H1 (cell line): ENCODE results near the gene KLHL40. TPM values are rescaled to one million over a fixed set of nuclear protein-coding genes. Genes with fewer than 3 reads are reported as not detected.

ENCODE experiments used
- CTCF ChIA-PET: fragments of 300-600 bp; sonication (Branson Sonifier 250); formaldehyde crosslinking; loops from one replicate; lab custom pipeline; 2021; ENCODE audit not compliant: partially characterized antibody; lab: Charles Lee
- POLR2A ChIA-PET: fragments of 300-600 bp; sonication (Branson Sonifier 250); formaldehyde crosslinking; loops from one replicate; lab custom pipeline; 2021; ENCODE audit warnings: inconsistent platforms; ENCODE audit not compliant: partially characterized antibody; lab: Charles Lee
- DNase-seq, 2 experiments: peaks; one replicate each; pipeline versions ENCODE4 v3.0.0 to v3.0.0-alpha.2; 2010 to 2022; ENCODE audit warnings: low spot score in 2 of 2, low read depth in 1 of 2, mixed read lengths in 1 of 2
- FAIRE-seq: peaks from 2 replicates; lab custom pipeline; 2011; peaks lifted over from hg19 to GRCh38; lab: Jason Lieb, UNC
- H2AFZ ChIP-seq: 2 replicates; pipeline ENCODE4 v1.8.1; 2012; ENCODE audit warnings: low read length, inconsistent platforms
- H2AK5ac ChIP-seq: 2 replicates; pipeline ENCODE4 v1.6.1; 2013; ENCODE audit warnings: low read depth, low read length
- H2BK120ac ChIP-seq: replicated peaks from 2 replicates; pipeline ENCODE3; 2013; ENCODE audit warnings: low read depth, low read length, inconsistent platforms
- H2BK12ac ChIP-seq: 2 replicates; pipeline ENCODE4 v1.6.1; 2013; ENCODE audit warnings: low read depth, low read length
- H2BK15ac ChIP-seq: 2 replicates; pipeline ENCODE4 v1.6.1; 2013; ENCODE audit warnings: low read length
- H2BK20ac ChIP-seq: 2 replicates; pipeline ENCODE4 v1.6.1; 2013; ENCODE audit warnings: low read length
- H2BK5ac ChIP-seq: 2 replicates; pipeline ENCODE4 v1.6.1; 2013; ENCODE audit warnings: low read depth, low read length
- H3K14ac ChIP-seq: 2 replicates; pipeline ENCODE4 v1.6.1; 2013; ENCODE audit warnings: inconsistent platforms; ENCODE audit not compliant: insufficient read length
- H3K18ac ChIP-seq: 2 replicates; pipeline ENCODE4 v1.6.1; 2013; ENCODE audit warnings: low read length; ENCODE audit errors: extremely low read depth
- H3K23ac ChIP-seq: 2 replicates; pipeline ENCODE4 v1.6.1; 2013; ENCODE audit warnings: inconsistent platforms; ENCODE audit not compliant: insufficient read length
- H3K23me2 ChIP-seq: 2 replicates; pipeline ENCODE4 v1.6.1; 2013; ENCODE audit warnings: low read depth, low read length
- H3K27ac ChIP-seq: 2 replicates; pipeline ENCODE4 v1.6.1; 2011; ENCODE audit warnings: low read depth, low read length, inconsistent platforms
- H3K27me3 ChIP-seq, 4 experiments: replicated peaks in 1 of 4; 1 replicate in 1 of 4; 2 replicates in 3 of 4; pipeline versions ENCODE4 v1.6.1 to v1.8.1; 2011 to 2013; ENCODE audit warnings: low read length in 3 of 4, mild to moderate bottlenecking in 3 of 4, inconsistent platforms in 2 of 4, mixed read lengths in 2 of 4, moderate library complexity in 1 of 4; ENCODE audit not compliant: control insufficient read depth in 3 of 4, insufficient read depth in 3 of 4; ENCODE audit errors: extremely low read depth in 1 of 4
- H3K36me3 ChIP-seq, 4 experiments: 2 replicates each; pipeline versions ENCODE4 v1.6.1 to v1.8.1; 2011 to 2013; ENCODE audit warnings: mild to moderate bottlenecking in 4 of 4, low read length in 3 of 4, moderate library complexity in 2 of 4, control low read depth in 1 of 4, inconsistent platforms in 1 of 4; ENCODE audit not compliant: insufficient read depth in 4 of 4, control insufficient read depth in 2 of 4
- H3K4ac ChIP-seq: replicated peaks from 2 replicates; pipeline ENCODE3; 2013; ENCODE audit warnings: low read length, low read depth, mixed read lengths, inconsistent platforms; ENCODE audit not compliant: insufficient read length
- H3K4me1 ChIP-seq, 4 experiments: replicated peaks in 1 of 4; 1 replicate in 1 of 4; 2 replicates in 3 of 4; pipeline versions ENCODE4 v1.6.1 to v1.8.1; 2011 to 2013; ENCODE audit warnings: low read length in 3 of 4, inconsistent platforms in 2 of 4, mixed read lengths in 1 of 4; ENCODE audit not compliant: insufficient read depth in 4 of 4, control insufficient read depth in 3 of 4
- H3K4me2 ChIP-seq, 2 experiments: 2 replicates each; pipeline versions ENCODE4 v1.6.1 to v1.8.1; 2011 to 2013; ENCODE audit warnings: low read depth in 2 of 2, low read length in 2 of 2, control low read depth in 1 of 2, inconsistent platforms in 1 of 2, mild to moderate bottlenecking in 1 of 2; ENCODE audit not compliant: insufficient read depth in 1 of 2
- H3K4me3 ChIP-seq, 4 experiments: fragments of 200-600, 300-600 bp in 1 of 4; sonication (generic), shearing (Covaris generic), sonication (Bioruptor Twin) in 1 of 4; 2 replicates each; pipeline versions ENCODE4 v1.5.1 to v1.8.1; 2011 to 2016; ENCODE audit warnings: low read length in 4 of 4, low read depth in 3 of 4, control low read depth in 2 of 4, inconsistent platforms in 2 of 4, mild to moderate bottlenecking in 2 of 4, mixed read lengths in 1 of 4, moderate library complexity in 1 of 4; ENCODE audit not compliant: insufficient read depth in 2 of 4; ENCODE audit errors: extremely low read depth in 1 of 4
- H3K56ac ChIP-seq: replicated peaks from 2 replicates; pipeline ENCODE3; 2013; ENCODE audit warnings: low read depth, mild to moderate bottlenecking, mixed read lengths, low read length, inconsistent platforms; ENCODE audit not compliant: insufficient read length
- H3K79me1 ChIP-seq: 2 replicates; pipeline ENCODE4 v1.6.1; 2013; ENCODE audit warnings: low read depth, low read length, control low read depth
- H3K79me2 ChIP-seq, 2 experiments: 2 replicates each; pipeline versions ENCODE4 v1.6.1 to v1.8.1; 2012 to 2013; ENCODE audit warnings: low read length in 2 of 2, mild to moderate bottlenecking in 2 of 2, inconsistent platforms in 1 of 2; ENCODE audit not compliant: insufficient read depth in 2 of 2, control insufficient read depth in 1 of 2
- H3K9ac ChIP-seq, 4 experiments: replicated peaks in 1 of 4; 1 replicate in 1 of 4; 2 replicates in 3 of 4; pipeline versions ENCODE4 v1.6.1 to v1.8.1; 2011 to 2013; ENCODE audit warnings: low read depth in 3 of 4, low read length in 3 of 4, control low read depth in 2 of 4, mild to moderate bottlenecking in 2 of 4, moderate library complexity in 2 of 4, inconsistent platforms in 1 of 4; ENCODE audit errors: extremely low read depth in 1 of 4
- H3K9me3 ChIP-seq, 2 experiments: 2 replicates each; pipeline versions ENCODE4 v1.6.1 to v1.8.1; 2012 to 2013; ENCODE audit warnings: mild to moderate bottlenecking in 2 of 2, moderate library complexity in 2 of 2, control low read depth in 1 of 2, inconsistent platforms in 1 of 2, low read depth in 1 of 2, low read length in 1 of 2, mixed read lengths in 1 of 2; ENCODE audit not compliant: insufficient read depth in 2 of 2
- H4K20me1 ChIP-seq, 2 experiments: replicated peaks in 1 of 2; 2 replicates each; pipeline versions ENCODE3 to v1.8.1; 2011 to 2013; ENCODE audit warnings: inconsistent platforms in 2 of 2, low read length in 2 of 2, mild to moderate bottlenecking in 1 of 2; ENCODE audit not compliant: insufficient read depth in 2 of 2, control insufficient read depth in 1 of 2
- H4K5ac ChIP-seq: 2 replicates; pipeline ENCODE4 v1.6.1; 2013; ENCODE audit warnings: low read length, low read depth, mixed read lengths, inconsistent platforms; ENCODE audit not compliant: insufficient read length
- H4K8ac ChIP-seq: 2 replicates; pipeline ENCODE4 v1.8.0; 2013; ENCODE audit warnings: mild to moderate bottlenecking, moderate library complexity, low read length, inconsistent platforms; ENCODE audit not compliant: insufficient read depth; ENCODE audit errors: extremely low read depth
- H4K91ac ChIP-seq: replicated peaks from 2 replicates; pipeline ENCODE3; 2013; ENCODE audit warnings: low read length, mixed read lengths, inconsistent platforms; ENCODE audit not compliant: insufficient read length
- BCL11A ChIP-seq, 2 experiments: IDR thresholded peaks; one replicate each; pipeline ENCODE4 v1.6.1; 2011; ENCODE audit warnings: low read depth in 2 of 2, low read length in 2 of 2, mild to moderate bottlenecking in 2 of 2
- CTBP2 ChIP-seq: IDR thresholded peaks from 2 replicates; pipeline ENCODE4 v1.7.0; 2011; ENCODE audit warnings: borderline replicate concordance, mild to moderate bottlenecking, moderate library complexity, mixed read lengths, low read length; ENCODE audit not compliant: insufficient read depth, insufficient read length
- HDAC2 ChIP-seq, 2 experiments: fragments of 300-600 bp in 1 of 2; sonication (generic) in 1 of 2; IDR thresholded peaks; 2 replicates each; pipeline ENCODE4 v1.6.1; 2011 to 2012; ENCODE audit warnings: low read depth in 2 of 2, low read length in 2 of 2, mild to moderate bottlenecking in 2 of 2, moderate library complexity in 2 of 2, borderline replicate concordance in 1 of 2, inconsistent platforms in 1 of 2
- HDAC6 ChIP-seq: IDR thresholded peaks from one replicate; pipeline ENCODE4 v1.7.1; 2012; ENCODE audit warnings: low read depth, mild to moderate bottlenecking, inconsistent platforms, low read length, moderate library complexity
- POLR2AphosphoS5 ChIP-seq: IDR thresholded peaks from 2 replicates; pipeline ENCODE4 v1.6.1; 2011; ENCODE audit warnings: low read depth, low read length
- POU5F1 ChIP-seq: IDR thresholded peaks from 2 replicates; pipeline ENCODE4 v1.6.1; 2011; ENCODE audit warnings: low read depth, mild to moderate bottlenecking, low read length, moderate library complexity
- RAD21 ChIP-seq, 2 experiments: IDR thresholded peaks in 1 of 2; conservative IDR thresholded peaks in 1 of 2; 2 replicates each; pipeline ENCODE4 v1.6.1; 2011; ENCODE audit warnings: low read depth in 2 of 2, low read length in 2 of 2, improper control_type of control experiment in 1 of 2, inconsistent platforms in 1 of 2, mild to moderate bottlenecking in 1 of 2, moderate library complexity in 1 of 2
- RXRA ChIP-seq: IDR thresholded peaks from 2 replicates; pipeline ENCODE4 v1.6.1; 2011; ENCODE audit warnings: low read depth, mild to moderate bottlenecking, low read length, moderate library complexity; ENCODE audit not compliant: insufficient read depth
- SIRT6 ChIP-seq: IDR thresholded peaks from one replicate; pipeline ENCODE4 v1.7.1; 2012; ENCODE audit warnings: low read length, inconsistent platforms
- SP4 ChIP-seq: IDR thresholded peaks from 2 replicates; pipeline ENCODE4 v1.6.1; 2012; ENCODE audit warnings: low read length, inconsistent platforms
- TAF1 ChIP-seq: IDR thresholded peaks from 2 replicates; pipeline ENCODE4 v1.6.1; 2011; ENCODE audit warnings: mild to moderate bottlenecking, low read depth, low read length
- TCF12 ChIP-seq: IDR thresholded peaks from 2 replicates; pipeline ENCODE4 v1.6.1; 2011; ENCODE audit warnings: low read depth, mild to moderate bottlenecking, low read length
- TEAD4 ChIP-seq: IDR thresholded peaks from 2 replicates; pipeline ENCODE4 v1.6.1; 2012; ENCODE audit warnings: low read depth, low read length, inconsistent platforms, mixed read lengths
- ZNF274 ChIP-seq: IDR thresholded peaks from 2 replicates; pipeline ENCODE4 v1.7.0; 2012; ENCODE audit warnings: low read length, borderline replicate concordance; ENCODE audit errors: extremely low read depth
- WGBS, 2 experiments: shearing (Covaris generic) in 1 of 2; methylation state at CpG; one replicate each; pipeline versions ENCODE4 v1.1.6 to v1.1.7; 2013 to 2015; ENCODE audit warnings: low lambda C conversion rate in 2 of 2, mixed read lengths in 2 of 2, inconsistent platforms in 1 of 2, low coverage in 1 of 2, missing lambda C conversion rate in 1 of 2; ENCODE audit not compliant: insufficient replicate concordance in 2 of 2, insufficient coverage in 1 of 2, insufficient read length in 1 of 2; ENCODE audit errors: extremely low coverage in 1 of 2, missing lambda C conversion rate in 1 of 2; 5-methylcytosine and 5-hydroxymethylcytosine counted together
- polyA plus RNA-seq, 7 experiments: library from polyadenylated mRNA; depleted of rRNA in 3 of 7; stranded (reverse) in 5 of 7; unstranded in 2 of 7; fragments of >200 nt in 5 of 7; fragments of 200-250 nt in 2 of 7; gene quantifications; 1 replicate in 5 of 7; 2 replicates in 1 of 7; 4 replicates in 1 of 7; pipeline versions ENCODE4 v1.2.1 to v1.2.3, GENCODE V29; 2011 to 2013; ENCODE audit warnings: missing spikeins in 2 of 7, mixed read lengths in 2 of 7
- total RNA-seq: library from RNA; stranded (reverse); fragmentation: NEBNext Ultra II Directional; extraction: Animal tissue kit (Norgen Biotek cat#: 25700); gene quantifications from 2 replicates; pipeline ENCODE4 v1.2.1, GENCODE V29; 2021

Gene KLHL40
- total and polyA plus RNA-seq, 2 of the 8 experiments (the other 6 are each of a cell fraction or from before 2014, with no cell fraction given): 0.02 TPM; not detected in 1

- POLR2A ChIA-PET: no interaction called here
- no peak overlapping the region for H4K8ac ChIP-seq
- H3K4me1 ChIP-seq: peaks cover 0 to 33% (median 18%) of the 10 kb centered on the region in 4 experiments; a peak in 5 of 7 replicates
- H2BK120ac ChIP-seq: no peak overlapping the region
- CTCF ChIA-PET: interaction anchor here (0.9 to 4.6 kb wide), 13 partner anchors 10 to 192 kb away, joined by 3 to 28 read pairs (median 5); no protein-coding TSS in a partner anchor
- FAIRE-seq: no peak
- H2BK15ac ChIP-seq: peak overlapping the region; percentile 84; the same call in 1 of the 2 replicates
- 0 out of 7 replicates have a peak, but pooled peaks cover 0 to 3% (median 0%) of the 10 kb centered on the region in 4 experiments for H3K27me3 ChIP-seq
- H3K9ac ChIP-seq: no peak overlapping the region
- 89% methylated on average over 12 of the region's 12 CpGs; no CpG with 5 or more reads in 1 of the 2 experiments for WGBS, 2 experiments
- no peak overlapping the region for H3K14ac ChIP-seq
- no peaks in the 10 kb centered on the region for H3K79me1 ChIP-seq
- H4K20me1 ChIP-seq: no peaks in the 10 kb centered on the region
- H3K23ac ChIP-seq: no peak overlapping the region
- H3K23me2 ChIP-seq: no peaks in the 10 kb centered on the region
- no peak overlapping the region for H3K27ac ChIP-seq
- no peaks in the 10 kb centered on the region for H3K36me3 ChIP-seq
- DNase-seq: peak in 1 of 2 experiments; percentile 42
- peak overlapping the region; percentile 94 for H4K91ac ChIP-seq
- H3K18ac ChIP-seq: peak overlapping the region; percentile 64
- peak overlapping the region in 1 of 2 experiments; percentile 31; a peak in 1 of 4 replicates for H3K4me2 ChIP-seq
- H3K4ac ChIP-seq: peak overlapping the region; percentile 20
- H2BK12ac ChIP-seq: peak overlapping the region; percentile 86; the same call in 1 of the 2 replicates
- no peak overlapping the region for H2AFZ ChIP-seq
- peak overlapping the region; percentile 10 for H4K5ac ChIP-seq
- no peak overlapping the region for H3K4me3 ChIP-seq
- H3K56ac ChIP-seq: no peak overlapping the region
- H3K79me2 ChIP-seq: no peaks in the 10 kb centered on the region
- H2BK20ac ChIP-seq: peak overlapping the region; percentile 99
- H2AK5ac ChIP-seq: peak overlapping the region; percentile 49; the same call in 1 of the 2 replicates
- no peaks in the 10 kb centered on the region for H3K9me3 ChIP-seq
- H2BK5ac ChIP-seq: peak overlapping the region; percentile 88; the same call in 1 of the 2 replicates
- TF ChIP-seq POU5F1: no peak
- no peak for TF ChIP-seq SP4
- no peak for TF ChIP-seq RXRA
- no peak for TF ChIP-seq HDAC2 (IDR thresholded peaks at IDR 0.05; ENCODE audit: borderline replicate concordance in 1 of 2, low read depth in 2 of 2, low read length in 2 of 2)
- no peak for TF ChIP-seq TAF1
- TF ChIP-seq TEAD4: no peak
- TF ChIP-seq CTBP2: no peak
- no peak for TF ChIP-seq HDAC6
- no peak for TF ChIP-seq SIRT6
- TF ChIP-seq ZNF274: no peak
- no peak for TF ChIP-seq TCF12
- no peak for TF ChIP-seq RAD21 (IDR thresholded peaks at IDR 0.05 in 1 of 2, conservative IDR thresholded peaks at IDR 0.05 in 1 of 2; ENCODE audit: low read depth in 2 of 2, low read length in 2 of 2)
- no peak for TF ChIP-seq BCL11A (IDR thresholded peaks at IDR 0.05; ENCODE audit: low read depth in 2 of 2, low read length in 2 of 2)
- no peak for TF ChIP-seq POLR2AphosphoS5
These were observed 50.3 kb downstream of the KLHL40 start for GRCh38 chr3:42735615-42736014.
